Left renal pelvis (tissue), 4 donors: ENCODE measurements around the gene TWF2. TPM values are rescaled to one million over a fixed set of nuclear protein-coding genes. Genes with fewer than 3 reads are reported as not detected.

Experiments used
- DNase-seq, 4 donors: peaks; one replicate each; pipeline ENCODE4 v3.0.0-alpha.2; 2013; ENCODE audit warnings: low read depth in 4 of 4, low spot score in 3 of 4
- polyA plus RNA-seq, 4 donors: library from polyadenylated mRNA; unstranded; fragments of 120-200 nt; gene quantifications; one replicate each; pipeline ENCODE4 v1.2.1, GENCODE V29; 2013; ENCODE audit not compliant: insufficient read length in 4 of 4

The TWF2 gene
- polyA plus RNA-seq, 4 donors, result 25.8 to 30.9 (median 27.9) TPM

DNA sequence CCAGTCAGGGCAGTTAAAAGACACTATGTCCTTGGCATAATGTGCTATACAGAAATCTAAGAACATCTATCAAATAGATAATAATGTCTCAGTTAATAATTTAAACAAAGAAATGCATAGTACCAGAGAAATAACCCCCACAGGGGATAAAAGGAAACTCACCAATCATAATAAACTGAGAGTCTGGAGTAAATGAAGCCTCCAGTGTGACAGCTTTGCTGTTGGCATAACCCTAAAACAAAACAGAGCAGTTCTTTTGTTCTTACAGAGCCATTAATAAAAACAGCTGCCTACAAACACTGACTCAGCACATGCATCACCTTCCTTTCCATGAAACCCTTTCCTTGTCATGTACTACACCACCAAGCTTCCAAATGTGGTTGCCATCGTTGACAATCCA is 20.1 kb upstream of the TWF2 start:
- no peak for DNase-seq

- no peak for DNase-seq
Observed at GRCh38 chr3:52257911-52258310, 19.0 kb upstream of the TWF2 start.

DNA sequence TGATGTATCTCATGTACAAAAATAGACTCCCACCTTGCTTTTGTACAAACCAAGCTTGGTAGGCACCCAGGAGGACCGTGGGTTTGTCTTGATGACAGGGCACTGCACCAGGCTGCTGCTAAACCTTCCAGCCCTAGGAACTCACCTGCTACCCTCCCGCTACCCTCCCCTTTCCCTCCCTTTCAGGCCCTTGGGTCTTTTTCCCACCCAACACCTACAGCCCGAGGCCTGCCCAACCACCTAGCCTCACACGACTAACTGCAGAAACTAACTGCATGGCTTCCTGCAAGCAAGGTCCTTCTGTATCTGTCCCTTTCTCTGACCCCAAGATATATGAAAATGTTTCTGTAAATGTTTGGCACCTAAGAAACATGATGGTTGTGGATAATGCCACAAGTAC is 17.7 kb upstream of the TWF2 start:
- DNase-seq, result no peak

DNA sequence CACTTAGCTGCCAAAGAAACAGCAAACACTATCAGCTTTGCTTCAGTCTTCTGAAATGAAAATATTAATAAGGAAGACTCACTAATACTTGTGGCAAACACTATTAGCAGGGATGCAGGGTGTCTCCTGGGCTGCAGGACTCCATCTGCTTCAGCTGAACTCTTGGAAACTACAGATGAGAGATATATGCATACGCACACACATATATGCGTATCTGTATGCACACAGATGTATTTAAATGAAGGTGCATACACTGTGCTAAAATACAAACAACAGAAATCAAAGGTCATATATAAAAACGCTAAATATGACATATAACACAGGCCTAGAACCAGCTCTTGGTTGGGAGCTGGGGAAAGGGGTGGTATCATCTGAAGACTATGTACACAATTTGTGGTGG is 17.2 kb upstream of the TWF2 start:
- no peak for DNase-seq

GRCh38 chr3:52254608-52255007 is 15.7 kb upstream of the TWF2 start:
- no peak for DNase-seq

- no peak for DNase-seq
Observed at GRCh38 chr3:52253314-52254304, 14.7 kb upstream of the TWF2 start.

- DNase-seq, result no peak
Observed at GRCh38 chr3:52250122-52250521, 11.2 kb upstream of the TWF2 start.

GRCh38 chr3:52249683-52250082 is 10.7 kb upstream of the TWF2 start:
- DNase-seq, result no peak

DNA sequence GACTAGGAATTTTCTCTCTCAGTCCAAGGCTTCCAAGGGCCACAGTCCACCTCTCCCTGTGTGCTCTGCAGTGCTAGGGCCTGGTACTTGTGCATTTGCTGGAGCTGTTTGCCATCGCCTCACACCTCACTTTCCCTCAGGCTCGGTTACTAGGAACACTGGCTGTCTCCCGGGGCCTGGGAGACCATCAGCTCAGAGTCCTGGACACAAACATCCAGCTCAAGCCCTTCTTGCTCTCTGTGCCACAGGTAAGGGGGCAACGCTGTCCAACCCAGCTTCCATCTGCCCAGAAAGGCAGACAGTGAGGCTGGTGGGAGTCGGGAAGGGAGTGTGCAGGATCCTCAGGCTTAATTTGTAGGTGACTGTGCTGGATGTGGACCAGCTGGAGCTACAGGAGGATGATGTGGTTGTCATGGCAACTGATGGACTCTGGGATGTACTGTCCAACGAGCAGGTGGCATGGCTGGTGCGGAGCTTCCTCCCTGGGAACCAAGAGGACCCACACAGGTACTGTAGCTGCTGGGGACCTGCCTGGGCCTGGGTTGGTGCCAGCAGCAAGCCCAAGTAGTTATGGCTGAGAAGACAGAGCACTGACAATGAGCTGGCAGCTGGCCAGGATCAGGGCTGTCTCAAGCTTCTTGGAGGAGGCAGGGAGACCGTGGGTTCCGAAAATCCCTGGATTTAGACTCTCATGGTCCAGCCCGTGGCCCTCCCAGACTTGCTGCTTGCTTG is 10.0 kb upstream of the TWF2 start:
- no peak for DNase-seq

- no peak for DNase-seq
Observed at GRCh38 chr3:52248165-52248541, 9.2 kb upstream of the TWF2 start.

- DNase-seq, result no peak
Observed at GRCh38 chr3:52247409-52248164, 8.6 kb upstream of the TWF2 start.

DNA sequence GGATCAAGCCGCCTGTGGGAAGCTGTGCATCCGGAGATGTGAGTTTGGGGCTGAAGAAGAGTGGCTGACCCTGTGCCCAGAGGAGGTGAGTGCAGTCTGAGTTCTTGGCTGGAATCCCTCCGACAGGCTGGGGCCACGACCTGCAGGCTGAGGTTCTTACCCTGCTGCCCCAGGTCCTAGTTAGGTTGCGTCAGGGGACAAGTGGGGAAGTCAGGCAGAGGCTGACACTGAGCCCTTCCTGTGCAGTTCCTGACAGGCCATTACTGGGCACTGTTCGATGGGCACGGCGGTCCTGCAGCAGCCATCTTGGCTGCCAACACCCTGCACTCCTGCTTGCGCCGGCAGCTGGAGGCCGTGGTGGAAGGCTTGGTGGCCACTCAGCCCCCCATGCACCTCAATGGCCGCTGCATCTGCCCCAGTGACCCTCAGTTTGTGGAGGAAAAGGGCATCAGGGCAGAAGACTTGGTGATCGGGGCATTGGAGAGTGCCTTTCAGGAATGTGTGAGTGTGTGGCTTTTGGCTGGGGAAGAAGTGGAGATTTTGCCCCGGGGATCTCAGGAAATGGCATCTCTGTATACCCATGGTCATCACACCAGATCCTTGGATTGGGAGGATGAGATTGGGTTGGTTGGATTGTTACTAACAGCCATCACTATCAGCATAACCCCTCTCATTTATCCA is 7.9 kb upstream of the TWF2 start:
- DNase-seq, result no peak

DNA sequence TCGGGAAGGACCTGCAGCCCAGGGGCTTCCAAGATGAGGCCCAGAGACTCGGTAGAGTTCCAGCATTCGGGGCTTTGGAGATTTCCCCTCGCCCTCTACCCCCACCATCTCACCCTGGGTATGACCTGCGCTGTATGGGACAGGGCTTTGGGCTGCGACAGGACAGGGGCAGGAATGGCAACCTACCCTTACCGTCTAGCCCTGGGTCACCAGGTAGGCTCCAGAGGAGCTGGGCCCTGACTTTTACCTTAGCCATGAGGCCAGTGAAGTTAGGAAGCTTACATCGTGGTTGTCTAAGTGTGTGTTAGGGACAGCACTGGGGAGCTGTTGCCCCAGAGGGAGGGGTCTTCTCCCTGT is 7.3 kb upstream of the TWF2 start:
- no peak for DNase-seq

DNA sequence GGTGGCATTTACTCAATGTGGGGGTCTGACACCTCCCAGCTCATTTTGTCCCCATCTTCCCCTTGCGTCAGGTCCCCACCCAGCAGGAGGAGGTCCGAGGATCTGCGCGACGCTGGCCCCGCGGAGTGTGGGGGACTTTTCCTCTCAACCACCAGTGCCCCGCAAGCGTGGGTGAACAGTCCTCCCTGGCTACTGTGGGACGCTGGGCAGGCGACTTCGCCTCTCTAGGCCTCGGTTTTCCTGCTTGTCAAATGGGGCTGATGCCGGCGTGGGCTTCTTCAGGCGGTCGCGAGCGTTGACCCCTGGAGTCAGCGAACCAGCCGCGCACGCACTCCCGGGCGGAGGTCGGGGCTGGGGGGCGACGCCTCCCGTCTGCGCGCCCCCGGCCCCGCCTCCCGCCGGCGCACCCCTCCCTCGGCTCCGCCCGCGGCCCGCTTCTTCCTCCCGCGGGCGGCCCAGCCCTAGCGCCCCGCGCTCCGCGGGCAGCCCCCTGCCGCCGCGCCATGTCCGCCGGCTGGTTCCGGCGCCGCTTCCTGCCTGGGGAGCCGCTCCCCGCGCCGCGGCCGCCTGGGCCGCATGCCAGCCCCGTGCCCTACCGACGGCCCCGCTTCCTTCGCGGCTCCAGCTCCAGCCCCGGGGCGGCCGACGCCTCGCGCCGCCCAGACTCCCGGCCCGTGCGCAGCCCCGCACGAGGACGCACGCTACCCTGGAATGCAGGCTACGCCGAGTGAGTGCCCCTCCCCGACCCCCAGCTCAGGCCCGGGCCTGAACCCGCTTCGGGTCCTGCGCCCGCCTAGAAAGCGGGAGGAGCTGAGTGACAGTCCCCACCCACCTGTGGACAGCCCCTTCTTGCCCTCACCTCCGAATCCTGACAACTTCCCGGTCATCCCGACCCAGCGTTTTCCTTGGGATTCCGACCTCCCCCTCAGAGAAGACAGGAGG is 6.6 kb upstream of the TWF2 start, which contains the start of gene PPM1M:
TSS of gene PPM1M (plus strand) at position 438 of the 942 bp plus-strand sequence. CDS start at position 504, 66 bp downstream.
- DNase-seq, result no peak

DNA sequence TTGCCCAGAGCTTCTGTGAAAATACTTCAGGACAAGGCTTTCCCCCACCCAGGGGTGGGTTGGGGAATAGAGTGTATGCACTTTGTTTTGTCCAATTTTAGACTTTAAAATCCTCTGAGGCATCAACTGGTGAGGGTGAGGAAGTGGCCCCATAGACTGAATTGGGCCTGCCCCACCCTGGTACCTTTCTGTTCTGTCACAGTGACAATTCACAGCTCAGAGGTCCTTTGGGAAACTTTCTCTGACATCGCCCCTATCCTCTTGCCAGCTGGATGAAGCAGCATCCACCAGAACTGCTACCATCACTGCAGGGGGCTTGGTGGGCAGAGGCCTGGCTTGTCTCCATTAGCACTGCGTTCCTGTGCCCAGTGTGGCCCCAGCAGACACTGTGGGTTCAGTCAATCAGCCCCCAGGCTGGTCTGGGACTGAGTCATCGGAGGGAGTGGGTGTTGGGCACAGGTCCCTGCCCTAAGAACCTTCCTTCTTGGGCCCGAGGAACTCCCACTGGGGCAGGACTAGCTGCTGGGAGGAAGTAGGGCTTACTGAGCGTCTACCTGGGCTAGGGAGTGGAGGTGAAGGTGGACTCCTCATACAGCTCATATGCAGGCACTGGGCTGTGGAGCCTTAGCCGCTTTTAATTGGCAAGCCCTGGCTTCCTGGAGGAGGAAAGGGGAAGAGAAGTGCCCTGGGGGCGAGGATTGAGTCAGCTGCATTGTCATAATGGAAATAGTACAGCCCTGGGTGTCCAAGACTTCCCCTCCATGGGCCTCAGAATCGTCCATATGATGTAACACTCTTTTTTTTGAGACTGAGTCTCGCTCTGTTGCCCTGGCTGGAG is 5.1 kb upstream of the TWF2 start:
- no peak for DNase-seq

DNA sequence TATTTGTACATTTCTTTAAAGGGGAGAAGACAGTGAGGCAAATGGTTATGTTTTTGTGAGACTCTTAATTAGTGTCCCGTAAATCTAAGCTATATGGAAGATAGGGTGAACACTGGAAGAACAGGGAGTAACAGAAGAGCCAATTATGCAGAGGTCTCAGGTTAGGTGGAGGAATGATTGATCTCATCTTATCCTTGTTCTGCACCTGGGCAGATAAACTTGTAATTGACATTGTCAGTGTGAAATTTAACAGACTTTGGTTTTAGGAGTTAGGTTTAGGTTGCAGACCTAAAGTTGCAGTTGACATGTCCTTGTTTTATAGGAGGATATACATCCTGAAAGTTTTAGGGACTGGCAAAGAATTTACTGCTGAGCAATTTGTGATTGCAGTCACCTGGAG is 3.1 kb upstream of the TWF2 start:
- DNase-seq, result no peak

- no peak for DNase-seq
Observed at GRCh38 chr3:52240886-52241370, 2.0 kb upstream of the TWF2 start.
